ENCODE measurements around the gene KCTD16. TPM values are rescaled to one million over a fixed set of nuclear protein-coding genes. Genes with fewer than 3 reads are reported as not detected.

Gene KCTD16
- total RNA-seq, 1 donor from 2014 or later, result 5.6 TPM

DNA sequence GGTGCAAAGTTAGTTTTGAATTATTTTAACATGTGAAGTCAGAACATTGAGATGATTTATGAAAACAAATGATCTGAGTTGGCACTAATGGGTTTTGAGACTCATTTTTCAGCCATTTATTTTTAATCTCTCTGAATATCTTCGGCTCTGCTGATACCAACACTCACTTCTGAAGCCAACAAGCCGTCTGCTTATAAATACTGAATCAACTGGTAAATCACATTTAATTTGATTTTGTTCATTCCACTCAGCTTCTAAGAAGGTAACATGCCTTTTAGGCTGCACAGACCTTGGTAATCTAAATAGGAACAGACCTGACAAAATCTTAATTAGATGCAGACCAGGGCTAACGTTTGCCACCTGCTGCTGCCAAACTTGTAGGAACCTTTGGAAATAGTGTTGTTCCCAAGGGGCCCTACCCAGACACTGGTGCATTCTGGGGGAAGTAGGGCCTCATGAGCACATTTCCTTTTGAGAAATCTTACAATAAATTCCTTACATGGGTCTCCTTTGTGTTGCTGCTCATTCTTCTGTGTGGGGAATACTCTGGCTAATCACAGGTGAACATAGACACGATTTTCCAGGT, 182.2 kb downstream of the KCTD16 start:
- Histone ChIP-seq H3K4me1 (ENCODE audit: insufficient read depth, low read length) (no peaks in the 10 kb centered on the region), H3K4me3 (ENCODE audit: insufficient read depth, low read depth, low read length) (no peak overlapping the region), H3K4me2 (ENCODE audit: low read length) (no peak overlapping the region), H2AFZ (ENCODE audit: low read depth, low read length) (no peak overlapping the region), H3K27me3 (ENCODE audit: insufficient read depth, low read length) (no peaks in the 10 kb centered on the region), H3K27ac (ENCODE audit: low read depth, low read length) (no peak overlapping the region), H3K79me2 (ENCODE audit: insufficient read depth, low read length) (no peaks in the 10 kb centered on the region), H4K20me1 (ENCODE audit: insufficient read depth, low read length) (no peaks in the 10 kb centered on the region), H3K9me3 (ENCODE audit: insufficient read depth, low read depth, low read length) (no peaks in the 10 kb centered on the region), H3K9ac (ENCODE audit: low read length) (no peak overlapping the region), H3K36me3 (ENCODE audit: insufficient read depth, low read length) (no peaks in the 10 kb centered on the region)
- peaks cover 6% of the 10 kb centered on the region for H3K27me3 Mint-ChIP-seq (ENCODE audit: low read depth, unreplicated experiment)
- no peak overlapping the region for H3K27ac Mint-ChIP-seq (ENCODE audit: unreplicated experiment)
- H3K9me3 Mint-ChIP-seq (ENCODE audit: unreplicated experiment), result peaks cover 2% of the 10 kb centered on the region
- H3K4me1 Mint-ChIP-seq (ENCODE audit: low read depth, unreplicated experiment), result no peaks in the 10 kb centered on the region
- no peak for DNase-seq (ENCODE audit: low read depth)
- H3K36me3 Mint-ChIP-seq (ENCODE audit: low read depth, unreplicated experiment), result no peaks in the 10 kb centered on the region
- no peak overlapping the region for H3K4me3 Mint-ChIP-seq (ENCODE audit: unreplicated experiment)
- TF ChIP-seq, protein P1, sequence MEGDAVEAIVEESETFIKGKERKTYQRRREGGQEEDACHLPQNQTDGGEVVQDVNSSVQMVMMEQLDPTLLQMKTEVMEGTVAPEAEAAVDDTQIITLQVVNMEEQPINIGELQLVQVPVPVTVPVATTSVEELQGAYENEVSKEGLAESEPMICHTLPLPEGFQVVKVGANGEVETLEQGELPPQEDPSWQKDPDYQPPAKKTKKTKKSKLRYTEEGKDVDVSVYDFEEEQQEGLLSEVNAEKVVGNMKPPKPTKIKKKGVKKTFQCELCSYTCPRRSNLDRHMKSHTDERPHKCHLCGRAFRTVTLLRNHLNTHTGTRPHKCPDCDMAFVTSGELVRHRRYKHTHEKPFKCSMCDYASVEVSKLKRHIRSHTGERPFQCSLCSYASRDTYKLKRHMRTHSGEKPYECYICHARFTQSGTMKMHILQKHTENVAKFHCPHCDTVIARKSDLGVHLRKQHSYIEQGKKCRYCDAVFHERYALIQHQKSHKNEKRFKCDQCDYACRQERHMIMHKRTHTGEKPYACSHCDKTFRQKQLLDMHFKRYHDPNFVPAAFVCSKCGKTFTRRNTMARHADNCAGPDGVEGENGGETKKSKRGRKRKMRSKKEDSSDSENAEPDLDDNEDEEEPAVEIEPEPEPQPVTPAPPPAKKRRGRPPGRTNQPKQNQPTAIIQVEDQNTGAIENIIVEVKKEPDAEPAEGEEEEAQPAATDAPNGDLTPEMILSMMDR (IDR thresholded peaks at IDR 0.05; ENCODE audit: insufficient read depth, low read depth, low read length), result no peak
- TF ChIP-seq EZH2 (IDR thresholded peaks at IDR 0.05; ENCODE audit: insufficient read depth, low read length), result no peak
- no peak for FAIRE-seq

DNA sequence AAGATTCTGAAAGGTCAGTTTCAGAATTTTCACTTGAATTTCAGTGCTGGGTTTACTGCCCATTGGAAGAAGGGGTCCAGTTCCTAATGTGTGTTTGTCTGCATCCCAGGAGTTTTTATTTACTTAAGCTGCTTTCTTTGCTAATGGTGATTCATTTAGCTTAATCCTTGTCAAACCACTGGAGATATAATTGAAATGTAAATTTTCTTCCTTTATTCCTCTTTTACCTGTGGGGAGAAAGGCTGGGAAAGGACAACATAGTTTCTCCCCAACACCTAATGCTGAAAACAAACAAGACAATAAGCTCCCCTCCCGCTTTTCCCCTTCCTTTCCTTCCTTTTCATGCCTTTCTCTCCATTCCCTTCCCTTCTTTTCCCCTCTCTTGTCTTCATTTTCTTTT, 185.8 kb downstream of the KCTD16 start:
- no peak overlapping the region for H3K27ac ChIP-seq (ENCODE audit: low read depth, low read length)
- H3K9me3 ChIP-seq (ENCODE audit: insufficient read depth, low read depth, low read length), result no peaks in the 10 kb centered on the region
- no peaks in the 10 kb centered on the region for H3K79me2 ChIP-seq (ENCODE audit: insufficient read depth, low read length)
- DNase-seq (ENCODE audit: low read depth), result no peak
- H3K4me3 ChIP-seq (ENCODE audit: insufficient read depth, low read depth, low read length), result no peak overlapping the region
- H3K27ac Mint-ChIP-seq (ENCODE audit: unreplicated experiment), result no peak overlapping the region
- H4K20me1 ChIP-seq (ENCODE audit: insufficient read depth, low read length), result no peaks in the 10 kb centered on the region
- FAIRE-seq, result no peak
- H3K4me2 ChIP-seq (ENCODE audit: low read length), result no peak overlapping the region
- H3K27me3 Mint-ChIP-seq (ENCODE audit: low read depth, unreplicated experiment), result peaks cover 6% of the 10 kb centered on the region
- H3K9me3 Mint-ChIP-seq (ENCODE audit: unreplicated experiment), result peaks cover 2% of the 10 kb centered on the region
- peaks cover 2% of the 10 kb centered on the region for H3K4me1 Mint-ChIP-seq (ENCODE audit: low read depth, unreplicated experiment)
- no peak overlapping the region for H2AFZ ChIP-seq (ENCODE audit: low read depth, low read length)
- no peaks in the 10 kb centered on the region for H3K36me3 Mint-ChIP-seq (ENCODE audit: low read depth, unreplicated experiment)
- H3K9ac ChIP-seq (ENCODE audit: low read length), result no peak overlapping the region
- H3K4me3 Mint-ChIP-seq (ENCODE audit: unreplicated experiment), result no peak overlapping the region
- TF ChIP-seq, protein P1 (IDR thresholded peaks at IDR 0.05; ENCODE audit: insufficient read depth, low read depth, low read length), result no peak
- no peak for TF ChIP-seq EZH2 (IDR thresholded peaks at IDR 0.05; ENCODE audit: insufficient read depth, low read length)
- no peaks in the 10 kb centered on the region for H3K4me1 ChIP-seq (ENCODE audit: insufficient read depth, low read length)
- H3K27me3 ChIP-seq (ENCODE audit: insufficient read depth, low read length), result no peaks in the 10 kb centered on the region
- no peaks in the 10 kb centered on the region for H3K36me3 ChIP-seq (ENCODE audit: insufficient read depth, low read length)

DNA sequence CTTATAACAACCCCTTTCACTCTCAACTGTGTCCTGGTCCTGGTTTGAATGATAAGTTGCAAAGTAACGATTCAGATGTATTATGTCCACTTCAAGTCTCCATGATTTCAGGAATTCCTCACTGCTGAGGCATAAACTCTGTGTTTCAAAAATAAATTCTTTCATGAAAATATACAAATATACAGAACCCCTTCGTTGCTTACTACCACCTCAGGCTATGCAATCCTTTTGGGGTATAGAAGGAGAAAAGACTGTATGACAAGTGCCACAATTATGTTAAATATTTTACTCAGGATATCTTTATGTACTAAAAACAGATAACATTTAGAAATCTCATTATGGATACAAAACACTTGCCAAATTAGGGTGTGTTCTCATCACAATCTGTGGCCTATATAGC, 190.7 kb downstream of the KCTD16 start:
- FAIRE-seq, result no peak
- Histone ChIP-seq H3K27ac (ENCODE audit: low read depth, low read length) (no peak overlapping the region), H3K9ac (ENCODE audit: low read length) (no peak overlapping the region), H3K4me1 (ENCODE audit: insufficient read depth, low read length) (no peaks in the 10 kb centered on the region), H3K9me3 (ENCODE audit: insufficient read depth, low read depth, low read length) (no peaks in the 10 kb centered on the region), H4K20me1 (ENCODE audit: insufficient read depth, low read length) (no peaks in the 10 kb centered on the region), H3K79me2 (ENCODE audit: insufficient read depth, low read length) (no peaks in the 10 kb centered on the region), H2AFZ (ENCODE audit: low read depth, low read length) (no peak overlapping the region), H3K4me3 (ENCODE audit: insufficient read depth, low read depth, low read length) (no peak overlapping the region), H3K36me3 (ENCODE audit: insufficient read depth, low read length) (no peaks in the 10 kb centered on the region), H3K27me3 (ENCODE audit: insufficient read depth, low read length) (no peaks in the 10 kb centered on the region), H3K4me2 (ENCODE audit: low read length) (no peak overlapping the region)
- peaks cover 4% of the 10 kb centered on the region for H3K27me3 Mint-ChIP-seq (ENCODE audit: low read depth, unreplicated experiment)
- peaks cover 2% of the 10 kb centered on the region for H3K4me1 Mint-ChIP-seq (ENCODE audit: low read depth, unreplicated experiment)
- H3K9me3 Mint-ChIP-seq (ENCODE audit: unreplicated experiment), result peaks cover 2% of the 10 kb centered on the region
- H3K4me3 Mint-ChIP-seq (ENCODE audit: unreplicated experiment), result no peak overlapping the region
- TF ChIP-seq, protein P1 (IDR thresholded peaks at IDR 0.05; ENCODE audit: insufficient read depth, low read depth, low read length), result no peak
- TF ChIP-seq EZH2 (IDR thresholded peaks at IDR 0.05; ENCODE audit: insufficient read depth, low read length), result no peak
- no peak overlapping the region for H3K27ac Mint-ChIP-seq (ENCODE audit: unreplicated experiment)
- H3K36me3 Mint-ChIP-seq (ENCODE audit: low read depth, unreplicated experiment), result peaks cover 1% of the 10 kb centered on the region
- DNase-seq (ENCODE audit: low read depth), result no peak
